DMS53 (cell line): ENCODE data around the gene PPP2R5D.
A peak's percentile ranks its signal among the peaks of the same experiment; 100 is the strongest.
"Not testable (repeated sequence)": the region's sequence is repeated elsewhere in the genome, so short reads cannot be mapped to it uniquely, and the experiment has no call there.

Experiments
- DNase-seq: peaks from one replicate; lab custom pipeline; 2025; lab: John Stamatoyannopoulos, UW

PPP2R5D gene

DNA sequence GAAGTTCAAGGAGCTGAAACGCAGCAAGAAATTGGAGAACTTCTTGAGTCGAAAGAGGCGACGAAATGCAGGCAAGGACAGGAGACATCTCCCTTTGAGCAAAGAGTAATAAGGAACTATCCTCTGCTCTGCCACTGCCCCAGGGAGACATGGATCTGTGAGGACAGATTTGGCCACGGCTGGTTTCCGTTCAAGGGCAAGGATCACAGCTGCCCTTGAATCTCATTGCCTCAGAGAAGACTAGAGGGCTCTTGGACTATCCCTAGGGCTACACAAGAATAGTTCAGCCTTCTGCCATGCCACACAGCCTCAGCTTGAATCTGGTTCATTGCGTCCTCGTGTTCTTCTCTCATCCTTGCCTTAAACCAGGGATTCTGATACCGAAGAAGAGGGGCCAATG lies 44.8 kb downstream of the PPP2R5D start:
- DNase-seq, result no peak

DNA sequence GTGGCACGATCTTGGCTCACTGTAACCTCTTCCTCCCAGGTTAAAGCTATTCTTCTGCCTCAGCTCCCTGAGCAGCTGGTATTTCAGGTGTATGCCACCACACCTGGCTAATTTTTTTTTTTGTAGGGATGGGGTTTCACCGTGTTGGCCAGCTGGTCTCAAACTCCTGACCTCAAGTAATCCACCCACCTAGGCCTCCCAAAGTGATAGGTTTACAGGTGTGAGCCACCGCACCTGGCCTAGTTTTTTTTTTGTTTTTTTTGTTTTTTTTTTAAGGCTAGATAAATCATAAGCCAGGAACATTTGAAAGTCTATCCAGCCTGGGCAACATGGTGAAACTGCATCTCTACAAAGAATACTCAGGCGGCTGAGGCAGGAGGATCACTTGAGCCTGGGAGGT lies 48.0 kb downstream of the PPP2R5D start:
- DNase-seq, result peak; percentile 13

DNA sequence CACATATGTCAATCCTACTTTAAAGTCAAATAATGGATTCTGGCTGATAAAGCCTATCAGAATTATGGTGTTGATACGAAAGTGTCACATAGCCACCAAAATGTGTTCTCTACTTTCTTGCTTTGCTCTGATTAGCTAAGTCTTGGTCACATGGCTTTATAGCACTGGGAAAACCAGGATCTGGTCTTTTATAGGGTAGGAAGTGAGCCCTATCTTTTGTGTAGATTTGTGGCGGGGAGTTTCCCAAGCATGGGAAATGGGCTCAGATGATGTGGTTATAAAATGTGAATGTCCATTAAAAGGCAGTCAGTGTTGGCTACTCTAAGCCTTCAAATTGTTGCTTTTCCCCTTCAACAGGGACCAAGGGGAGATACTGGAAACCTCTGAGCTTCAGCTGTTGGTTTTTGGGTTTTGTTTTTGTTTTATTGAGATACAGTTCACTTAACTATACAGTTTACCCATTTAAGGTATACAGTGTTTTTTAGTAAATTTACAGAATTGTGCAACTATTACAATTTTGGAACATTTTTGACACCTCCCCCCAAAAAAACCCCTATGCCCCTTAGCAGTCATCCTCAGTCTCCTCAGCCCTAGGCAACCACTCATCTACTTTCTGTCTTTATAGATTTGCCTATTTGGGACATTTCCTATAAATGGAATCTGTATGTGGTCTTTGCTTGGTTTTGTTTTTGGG lies 49.3 kb downstream of the PPP2R5D start:
- DNase-seq, result no peak

DNA sequence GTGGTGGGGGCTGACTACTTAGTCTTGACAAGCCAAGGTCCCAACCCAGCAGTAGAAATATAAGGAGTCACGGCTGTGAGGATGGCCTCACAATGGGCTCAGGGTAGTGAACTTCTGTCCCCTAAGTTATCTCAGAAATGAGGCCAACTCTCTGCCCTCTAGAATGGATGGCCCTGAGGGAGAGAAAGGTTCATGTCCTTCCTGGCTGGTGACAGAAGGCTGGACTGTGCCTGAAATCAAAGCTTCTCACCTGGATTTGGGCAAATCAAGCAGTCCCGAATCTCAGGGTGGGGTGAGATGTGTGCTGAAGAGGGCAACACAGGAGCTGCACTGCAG lies 49.8 kb downstream of the PPP2R5D start:
- DNase-seq, result no peak

DNA sequence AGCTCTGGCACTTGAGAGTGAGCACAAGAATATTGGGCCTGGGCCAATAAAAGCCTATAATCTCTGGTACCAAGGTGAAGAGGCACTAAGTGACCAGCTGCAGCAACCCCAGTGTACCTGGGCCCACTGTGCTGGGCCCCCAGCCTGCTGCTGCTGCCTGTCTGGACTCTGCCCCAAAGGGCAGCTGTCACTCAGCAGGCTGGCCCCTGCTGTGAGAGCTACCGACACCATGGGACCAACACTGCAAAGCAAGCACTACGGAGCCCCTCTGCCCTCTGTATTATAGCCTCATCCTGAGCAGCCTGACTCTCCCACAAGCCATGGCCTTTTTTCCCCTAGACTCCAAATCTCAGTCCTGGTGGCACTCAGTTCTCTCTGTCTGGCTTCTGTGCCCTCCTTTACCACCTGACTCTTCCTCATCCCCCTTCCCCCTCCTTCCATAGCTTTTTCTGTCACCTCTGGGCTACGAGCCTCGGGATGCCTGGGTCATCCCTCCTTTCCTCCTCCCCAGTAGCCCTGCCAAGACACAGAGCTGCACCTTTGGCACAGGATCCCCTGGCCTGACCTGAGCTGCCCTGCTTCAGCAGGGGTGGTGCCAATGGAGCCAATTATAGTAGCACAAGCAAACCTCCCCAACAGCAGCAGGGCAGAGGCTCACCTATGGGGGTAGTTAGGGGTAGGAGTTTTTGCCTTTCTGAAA lies 51.3 kb downstream of the PPP2R5D start:
- no peak for DNase-seq

DNA sequence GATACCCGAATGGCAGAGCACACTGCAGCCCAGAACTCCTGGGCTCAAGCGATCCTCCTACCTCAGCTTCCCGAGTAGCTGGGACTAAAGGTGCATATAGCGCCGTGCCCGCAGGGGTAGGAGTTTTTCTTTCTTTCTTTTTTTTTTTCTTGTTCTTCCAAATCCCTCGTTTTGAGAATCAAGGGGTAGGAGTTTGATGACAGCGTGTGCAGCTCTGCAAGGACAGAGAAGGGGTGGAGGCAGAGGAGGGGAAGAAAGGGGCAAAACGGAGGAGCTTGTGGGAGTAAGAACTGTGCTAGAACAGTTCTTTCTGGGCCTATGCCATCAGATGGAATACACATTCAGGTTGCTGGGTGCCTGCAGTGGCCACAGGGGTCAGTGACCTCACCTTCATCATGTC lies 52.3 kb downstream of the PPP2R5D start:
- no peak for DNase-seq

DNA sequence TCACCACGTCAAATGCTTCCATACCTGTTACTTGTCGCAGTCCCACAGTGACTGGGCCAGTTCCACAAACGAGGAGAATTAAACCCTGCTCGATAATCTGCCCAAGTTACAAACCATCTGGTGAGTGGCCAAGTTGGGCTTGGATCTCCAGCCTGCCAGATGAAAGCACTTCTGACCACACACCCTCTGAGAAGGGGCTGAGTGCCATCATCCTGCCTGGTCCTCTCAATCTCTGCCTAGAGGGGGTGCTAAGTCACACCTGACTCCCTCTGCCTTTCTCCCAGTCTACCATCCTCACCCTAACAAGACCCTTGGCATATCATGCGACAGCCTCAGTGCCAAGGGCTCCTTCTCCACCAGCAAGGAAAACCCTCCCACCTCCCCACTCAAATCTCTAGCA lies 52.8 kb downstream of the PPP2R5D start:
- no peak for DNase-seq

DNA sequence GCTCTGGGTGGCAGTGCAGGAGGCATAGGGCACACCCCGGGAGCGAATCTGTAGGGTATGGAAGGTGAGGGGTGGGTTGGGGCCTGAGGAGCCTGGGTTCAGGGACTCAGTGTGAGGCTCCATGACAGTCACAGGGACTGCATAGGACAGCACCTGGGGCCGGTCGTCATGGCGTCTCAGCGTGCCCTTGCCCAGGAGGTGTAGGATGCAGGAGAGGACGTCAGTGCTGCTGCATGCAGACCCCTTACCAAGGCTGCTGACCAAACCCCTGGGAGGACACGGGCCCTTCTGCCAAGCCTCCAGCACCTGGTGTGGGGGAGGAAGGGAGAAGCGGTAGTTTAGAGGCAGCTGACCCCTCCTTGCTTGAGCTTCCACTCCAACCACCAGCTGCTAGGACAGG lies 53.3 kb downstream of the PPP2R5D start:
- DNase-seq, result no peak

DNA sequence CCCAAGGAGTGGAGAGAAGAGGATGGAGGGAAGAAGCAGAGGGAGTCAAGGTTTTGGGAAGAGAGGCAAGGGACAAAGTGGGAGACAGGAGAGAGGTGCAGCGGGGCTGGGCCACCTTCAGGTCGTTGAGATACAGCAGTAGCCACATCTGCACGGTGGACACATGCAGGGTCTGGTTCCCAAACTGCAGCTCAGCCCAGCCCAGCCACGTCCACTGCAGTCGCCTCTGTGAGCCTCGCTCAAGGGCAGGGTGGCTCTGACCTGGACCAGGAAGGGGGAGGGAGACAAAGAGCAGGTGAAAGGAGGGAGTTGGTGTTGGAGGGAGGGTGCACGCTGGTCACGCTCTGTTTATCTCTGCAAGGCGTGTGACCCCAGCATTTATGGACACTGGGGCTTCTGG lies 54.4 kb downstream of the PPP2R5D start:
- no peak for DNase-seq

DNA sequence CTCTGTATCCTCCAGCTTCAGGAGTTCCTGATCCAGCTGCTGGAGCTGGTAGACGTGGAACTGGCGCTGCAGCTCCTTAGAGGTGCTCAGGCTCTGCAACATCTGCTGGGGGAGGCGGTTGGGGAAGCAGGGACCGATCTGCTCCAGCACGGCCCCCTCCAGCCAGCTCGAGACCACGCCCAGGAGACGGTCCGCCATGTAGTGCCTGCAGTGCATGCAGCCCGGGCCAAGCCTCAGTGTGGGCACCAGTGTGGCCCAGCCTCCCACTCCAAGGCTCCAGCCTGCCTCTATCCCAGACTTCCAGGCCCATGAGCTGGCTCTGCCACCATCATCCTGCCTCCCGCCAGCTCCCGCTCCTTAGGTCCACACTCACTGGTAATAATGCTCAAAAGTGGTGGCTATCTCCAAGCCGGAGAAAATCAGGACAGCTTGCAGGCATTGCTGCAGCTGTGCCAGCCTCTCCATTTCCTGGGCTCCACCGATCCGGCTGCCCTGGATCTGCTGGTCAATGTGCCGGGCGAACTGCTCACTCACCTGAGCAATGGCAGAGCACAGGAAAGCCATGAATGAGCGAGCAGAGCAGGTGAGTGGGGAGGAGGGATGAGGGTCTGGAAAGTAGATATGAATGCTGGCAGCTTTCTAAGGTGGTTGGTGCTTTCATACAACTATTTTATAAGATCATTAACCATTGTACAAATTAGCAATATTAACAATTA lies 56.3 kb downstream of the PPP2R5D start:
- DNase-seq, result no peak

DNA sequence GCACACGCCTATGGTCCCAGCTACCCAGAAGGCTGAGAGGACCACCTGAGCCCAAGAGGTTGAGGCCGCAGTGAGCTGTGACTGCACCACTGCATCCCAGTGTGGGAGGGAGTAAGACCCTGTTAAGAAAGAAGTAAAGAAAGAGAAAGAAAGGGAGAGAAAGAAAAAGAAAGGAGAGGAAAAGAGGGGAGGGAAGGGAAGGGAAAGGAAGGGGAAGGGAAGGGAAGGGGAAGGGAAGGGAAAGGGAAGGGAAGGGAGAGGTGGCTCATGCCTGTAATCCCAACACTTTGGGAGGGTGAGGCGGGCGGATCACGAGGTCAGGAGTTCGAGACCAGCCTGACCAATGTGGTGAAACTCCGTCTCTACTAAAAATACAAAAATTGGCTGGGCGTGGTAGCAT lies 57.1 kb downstream of the PPP2R5D start:
- DNase-seq, result not testable (repeated sequence)

DNA sequence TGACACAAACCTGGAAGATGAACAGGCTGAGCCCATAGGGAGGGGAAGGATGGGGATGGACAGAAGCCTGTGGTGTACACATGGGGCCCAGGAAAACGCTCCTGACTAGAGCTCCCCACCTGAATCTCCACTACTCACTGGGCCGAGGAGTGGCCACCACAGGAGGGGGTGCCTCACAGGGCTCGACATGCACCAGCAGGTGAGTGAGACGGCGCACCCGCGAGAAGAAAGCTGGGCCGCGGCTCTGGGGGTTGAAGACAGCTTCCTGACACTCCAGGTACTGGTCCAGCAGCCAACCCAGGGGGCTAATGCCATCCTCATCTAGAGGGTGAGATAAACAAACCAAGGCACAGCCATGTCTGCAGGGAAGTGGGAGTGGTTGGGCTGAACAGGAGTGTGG lies 58.9 kb downstream of the PPP2R5D start:
- no peak for DNase-seq

DNA sequence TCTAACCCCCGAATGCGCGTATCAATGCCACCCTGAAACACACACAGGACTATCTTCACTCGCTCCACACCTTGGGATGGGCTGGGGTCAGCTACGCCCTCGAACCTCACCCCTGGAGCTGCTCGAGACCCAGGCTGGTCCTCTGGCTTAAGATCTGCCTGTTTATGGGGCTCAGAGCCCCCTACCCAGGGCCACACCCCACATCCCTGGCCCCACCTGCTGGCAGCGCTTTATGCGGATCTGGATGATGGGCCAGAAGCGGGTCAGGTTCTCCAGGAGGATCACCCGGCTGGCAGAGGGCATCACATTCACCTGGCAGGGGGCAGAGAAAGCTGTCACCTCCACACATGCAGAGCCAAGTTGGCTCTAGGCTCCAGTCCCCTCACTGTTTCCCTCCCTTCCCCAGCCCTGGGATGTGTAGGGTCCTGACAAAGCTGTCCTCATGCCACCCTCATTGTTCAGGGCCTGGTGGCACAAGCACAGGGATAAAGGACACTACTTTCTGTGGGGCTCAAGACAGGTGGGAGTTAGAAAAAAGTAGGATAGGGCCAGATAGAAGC lies 61.1 kb downstream of the PPP2R5D start:
- no peak for DNase-seq

DNA sequence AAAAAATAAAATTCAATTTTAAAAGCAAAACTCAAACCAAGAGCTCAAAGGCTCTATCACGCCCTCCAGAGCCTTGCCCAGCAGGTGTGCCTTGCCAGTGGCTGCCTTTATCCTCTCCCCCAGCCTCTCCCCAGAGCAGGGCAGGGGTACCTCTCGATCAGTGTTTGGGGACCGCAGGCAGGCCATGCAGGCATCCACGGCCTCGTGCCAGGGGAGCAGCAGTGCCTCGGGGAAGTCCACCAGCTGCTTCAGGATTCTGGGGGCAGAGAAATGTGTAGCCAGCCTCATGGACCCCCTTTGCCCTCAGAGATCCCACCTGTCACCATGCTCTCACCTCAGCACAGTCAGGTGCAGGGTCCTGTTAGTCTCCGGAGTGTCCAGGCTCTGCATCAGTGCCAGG lies 63.6 kb downstream of the PPP2R5D start:
- no peak for DNase-seq

DNA sequence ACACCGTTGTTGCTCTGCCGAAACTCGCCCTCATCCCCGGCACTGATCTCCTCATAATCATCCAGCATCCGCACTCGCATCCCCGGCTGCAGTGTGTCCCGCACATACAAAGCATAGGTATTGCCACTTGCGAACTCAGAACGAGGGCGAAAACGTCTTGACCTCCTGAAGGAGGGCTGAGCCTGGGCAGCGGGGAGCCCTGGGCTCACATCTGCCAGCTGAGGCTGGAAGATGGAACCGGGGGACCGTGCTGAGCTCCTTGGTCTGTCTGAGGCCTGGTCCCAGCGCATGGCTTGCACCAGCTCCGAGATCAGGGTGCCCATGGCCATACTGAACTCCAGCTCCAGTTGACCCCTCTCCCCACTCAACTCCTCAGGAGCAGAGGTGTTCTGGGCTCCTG lies 66.6 kb downstream of the PPP2R5D start:
- DNase-seq, result no peak

DNA sequence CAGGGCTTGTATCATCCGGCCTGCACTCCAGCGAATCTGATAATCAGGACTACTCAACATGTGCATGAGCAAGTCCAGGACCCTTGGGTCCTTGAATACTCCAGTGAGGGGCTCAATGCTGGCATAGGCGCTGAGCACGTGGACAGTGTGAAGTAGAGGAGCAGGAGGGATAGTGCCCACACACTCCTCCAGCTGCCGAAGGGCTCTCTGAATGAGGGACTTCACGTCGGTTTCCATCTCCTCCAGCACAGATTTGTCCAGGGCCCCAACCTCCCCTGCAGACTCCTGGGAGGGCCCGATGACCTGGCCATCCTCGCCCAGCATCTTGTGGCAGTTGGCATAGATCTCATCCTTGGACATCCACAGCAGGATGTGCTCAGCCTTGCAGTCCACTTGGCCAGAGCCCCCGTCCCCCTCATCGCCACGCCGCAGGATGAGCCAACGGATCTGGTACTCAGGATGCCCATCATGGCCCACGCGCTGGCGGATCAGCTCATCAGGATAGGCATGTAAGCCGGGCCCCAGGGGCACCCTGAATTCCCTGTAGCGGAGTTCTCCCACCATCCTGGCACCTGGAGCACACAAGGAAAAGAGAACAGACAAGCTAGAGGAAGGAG lies 68.0 kb downstream of the PPP2R5D start:
- DNase-seq, result no peak

DNA sequence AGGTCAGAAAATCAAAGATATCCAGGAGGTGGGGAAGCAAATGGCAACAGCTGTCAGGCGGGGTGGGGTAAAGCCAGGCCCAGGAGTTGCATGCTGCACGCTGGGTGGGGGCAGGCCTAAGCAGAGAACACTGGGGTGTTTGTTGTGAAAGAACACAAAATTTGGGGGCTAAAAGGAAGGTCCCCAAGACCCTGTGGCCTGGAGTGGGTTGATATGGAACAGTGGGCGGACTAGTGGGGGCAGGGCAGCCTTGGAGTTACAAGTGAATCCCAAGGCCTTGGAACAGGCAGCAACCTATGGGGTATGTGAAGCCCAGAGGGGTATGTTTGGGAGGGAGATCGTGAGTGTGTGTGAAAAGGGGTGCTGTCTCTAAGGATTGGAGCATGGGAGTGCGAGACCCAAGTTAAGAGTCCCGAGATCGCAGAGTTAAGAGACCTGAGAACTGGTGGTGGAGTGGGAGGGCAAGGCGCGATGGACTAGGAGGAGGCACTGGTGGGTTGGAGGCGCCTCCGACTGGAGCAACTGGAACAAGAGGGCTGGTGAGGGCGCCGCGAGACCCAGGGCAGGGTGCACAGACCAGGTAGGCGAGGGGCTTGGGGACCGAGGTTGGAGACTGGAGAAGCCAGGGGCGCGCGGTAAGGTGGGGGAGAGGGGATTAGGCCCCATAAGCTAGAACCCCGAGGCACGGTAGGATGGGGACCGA lies 68.6 kb downstream of the PPP2R5D start:
- DNase-seq, result peak; percentile 60

DNA sequence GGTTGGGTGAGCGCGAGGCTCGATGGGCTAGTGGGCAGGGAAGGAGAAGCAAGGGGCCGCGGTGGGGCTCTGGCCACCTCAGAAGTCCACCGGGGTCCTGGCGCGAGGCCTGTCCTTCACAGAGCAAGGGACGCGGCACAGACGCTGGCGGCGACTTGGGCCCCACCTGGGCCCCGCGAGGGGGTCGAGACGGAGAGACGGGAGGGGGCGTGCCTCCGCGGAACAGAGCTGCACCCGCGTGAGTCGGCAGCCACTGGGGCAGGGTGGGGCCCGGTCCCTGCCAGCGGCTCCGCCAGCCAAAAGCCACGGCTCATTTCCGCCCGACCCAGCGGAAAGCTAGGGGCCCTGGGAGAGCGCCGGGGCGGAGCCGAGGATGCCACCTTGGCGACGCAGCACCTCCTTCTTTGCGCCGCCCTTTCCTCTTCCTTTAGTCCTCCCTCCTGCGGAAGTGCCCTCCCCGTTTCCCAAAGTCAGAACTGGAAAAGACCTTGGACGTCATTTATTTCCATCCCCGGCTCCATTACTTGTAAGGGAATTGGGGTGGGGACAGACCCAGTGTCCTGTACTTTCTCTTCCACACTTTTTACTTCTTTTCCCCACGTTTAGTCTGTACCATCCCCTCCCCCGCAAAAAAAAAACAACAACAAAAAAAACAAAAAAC lies 69.3 kb downstream of the PPP2R5D start, which contains the start of gene CUL7:
TSS of gene CUL7 (minus strand) at position 307 of the 661 bp plus-strand sequence. CDS start 1,063 bp downstream, outside the sequence.
- peak; percentile 98 for DNase-seq

DNA sequence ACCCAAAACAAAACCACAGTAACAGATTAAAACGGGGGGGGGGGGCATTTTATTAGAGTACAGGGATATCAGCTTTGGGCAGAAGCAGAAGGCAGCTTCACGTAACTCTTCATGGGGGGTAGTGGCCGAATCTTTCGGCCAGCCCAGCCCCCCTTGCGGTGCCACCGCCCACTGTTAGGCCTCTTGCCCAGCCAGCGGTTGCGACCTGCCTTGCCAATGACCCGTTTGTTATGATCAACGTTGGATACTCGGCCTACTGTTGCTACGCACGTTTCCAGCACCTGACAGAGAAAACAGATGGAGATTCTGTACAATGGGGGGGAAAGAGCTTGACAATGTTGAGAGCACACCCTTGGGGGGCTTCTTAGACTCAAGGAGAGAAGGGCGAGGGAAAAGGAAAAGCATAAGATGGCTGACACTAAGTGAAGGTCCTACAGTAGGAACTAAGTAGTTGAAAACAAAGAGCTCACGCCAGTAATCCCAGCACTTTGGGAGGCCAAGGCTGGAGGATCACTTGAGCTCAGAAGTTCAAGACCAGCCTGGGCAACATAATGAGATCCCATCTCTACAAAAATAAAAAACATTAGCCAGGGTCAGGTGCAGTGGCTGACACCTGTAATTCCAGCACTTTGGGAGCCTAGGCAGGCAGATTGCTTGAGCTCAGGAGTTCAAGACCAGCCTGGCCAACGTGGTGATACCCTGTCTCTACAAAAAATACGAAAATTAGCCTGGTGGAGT lies 70.0 kb downstream of the PPP2R5D start:
- DNase-seq, result peak; percentile 59

DNA sequence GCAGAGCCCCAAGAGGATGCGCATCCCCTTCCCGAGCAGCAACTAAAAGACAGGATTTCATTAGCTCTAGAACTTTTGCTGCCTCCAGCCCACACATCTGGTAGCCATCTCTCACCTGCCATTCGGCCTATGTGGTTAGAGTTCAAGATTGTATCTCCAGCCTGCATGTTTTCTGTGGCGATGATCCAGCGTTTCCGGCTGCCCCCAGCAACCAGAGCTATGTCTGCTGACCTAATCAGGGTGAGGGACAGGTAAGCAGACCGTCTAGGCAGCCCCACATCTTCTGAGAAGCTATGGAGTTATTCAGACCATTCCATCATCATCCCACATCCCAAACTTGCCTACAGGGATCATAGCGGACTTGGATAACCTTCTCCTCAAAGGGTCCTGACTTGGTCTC lies 71.6 kb downstream of the PPP2R5D start:
- no peak for DNase-seq

DNA sequence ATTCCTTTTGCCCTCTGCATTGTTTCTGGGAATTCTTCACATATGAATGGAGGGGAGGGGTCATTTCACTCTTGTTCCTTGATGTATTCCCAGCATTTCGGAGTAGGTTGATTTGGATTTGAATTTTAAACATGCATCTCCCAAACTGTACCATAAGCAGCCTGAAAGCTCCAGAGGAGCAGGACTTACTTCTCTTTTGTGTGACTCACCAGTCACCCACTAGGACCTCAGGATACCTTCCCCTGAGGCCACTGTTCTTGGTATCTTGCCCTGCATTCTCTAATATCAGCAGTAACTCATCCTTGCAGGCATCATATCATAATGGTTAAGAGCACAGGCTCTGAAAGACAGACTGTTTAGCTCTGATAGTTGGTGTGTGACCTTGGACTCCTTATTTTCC lies 74.2 kb downstream of the PPP2R5D start:
- no peak for DNase-seq
